Loucy (cell line): ENCODE data around the gene AFF4.

Experiments
- EZH2phosphoT487 ChIP-seq: fragments of 200-600 bp; IDR thresholded peaks from 2 replicates; pipeline ENCODE4 v1.6.1; 2018; ENCODE audit warnings: antibody characterized with exemption, mild to moderate bottlenecking, moderate library complexity, borderline replicate concordance
- TF ChIP-seq, protein P1 (sequence below): fragments of 200-600 bp; sonication (generic); conservative IDR thresholded peaks from 2 replicates; pipeline ENCODE4 v1.5.1; 2014; ENCODE audit warnings: mild to moderate bottlenecking, antibody characterized with exemption, low read length

DNA sequence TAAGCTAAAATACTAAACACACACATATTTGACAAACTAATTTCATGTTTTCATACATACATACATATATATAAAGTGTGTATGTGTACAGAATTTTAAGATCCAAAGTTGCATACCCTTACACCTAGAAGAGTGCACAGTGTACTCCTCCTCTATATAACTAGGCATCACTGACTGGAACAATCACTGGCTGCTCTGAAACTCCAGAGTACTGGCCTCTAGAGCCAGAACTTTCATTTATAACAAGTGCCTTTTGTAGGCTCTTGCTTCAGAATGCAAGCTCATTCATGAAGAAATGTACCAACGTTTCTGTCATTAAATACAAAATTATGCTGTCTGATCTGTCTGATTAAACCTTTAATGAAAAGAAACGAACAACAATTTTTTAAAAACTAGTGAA lies 86.0 kb downstream of the AFF4 start:
- TF ChIP-seq, protein P1, sequence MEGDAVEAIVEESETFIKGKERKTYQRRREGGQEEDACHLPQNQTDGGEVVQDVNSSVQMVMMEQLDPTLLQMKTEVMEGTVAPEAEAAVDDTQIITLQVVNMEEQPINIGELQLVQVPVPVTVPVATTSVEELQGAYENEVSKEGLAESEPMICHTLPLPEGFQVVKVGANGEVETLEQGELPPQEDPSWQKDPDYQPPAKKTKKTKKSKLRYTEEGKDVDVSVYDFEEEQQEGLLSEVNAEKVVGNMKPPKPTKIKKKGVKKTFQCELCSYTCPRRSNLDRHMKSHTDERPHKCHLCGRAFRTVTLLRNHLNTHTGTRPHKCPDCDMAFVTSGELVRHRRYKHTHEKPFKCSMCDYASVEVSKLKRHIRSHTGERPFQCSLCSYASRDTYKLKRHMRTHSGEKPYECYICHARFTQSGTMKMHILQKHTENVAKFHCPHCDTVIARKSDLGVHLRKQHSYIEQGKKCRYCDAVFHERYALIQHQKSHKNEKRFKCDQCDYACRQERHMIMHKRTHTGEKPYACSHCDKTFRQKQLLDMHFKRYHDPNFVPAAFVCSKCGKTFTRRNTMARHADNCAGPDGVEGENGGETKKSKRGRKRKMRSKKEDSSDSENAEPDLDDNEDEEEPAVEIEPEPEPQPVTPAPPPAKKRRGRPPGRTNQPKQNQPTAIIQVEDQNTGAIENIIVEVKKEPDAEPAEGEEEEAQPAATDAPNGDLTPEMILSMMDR: no peak
- TF ChIP-seq EZH2phosphoT487: no peak
